Neural progenitor cell (in vitro differentiated cells): ENCODE data around the gene TRIO. TPM values are rescaled to one million over a fixed set of nuclear protein-coding genes. Genes with fewer than 3 reads are reported as not detected.
A peak's percentile ranks its signal among the peaks of the same experiment; 100 is the strongest.

Experiments
- DNase-seq: peaks from one replicate; pipeline ENCODE4 v3.0.0-alpha.2; 2016; ENCODE audit warnings: low spot score
- H2AFZ ChIP-seq: fragments of 200-600 bp; sonication (generic); replicated peaks from 2 replicates; pipeline ENCODE4 v1.6.1; 2016; ENCODE audit warnings: antibody characterized with exemption
- H3F3A ChIP-seq: fragments of 200-600 bp; sonication (generic); 2 replicates; pipeline ENCODE4 v1.6.1; 2016; ENCODE audit warnings: antibody characterized with exemption, low read depth
- H3K27ac ChIP-seq: fragments of 200-600 bp; sonication (generic); 2 replicates; pipeline ENCODE4 v1.5.1; 2016; ENCODE audit warnings: mild to moderate bottlenecking
- H3K27me3 ChIP-seq: fragments of 200-600 bp; sonication (generic); 2 replicates; pipeline ENCODE4 v1.6.1; 2016; ENCODE audit warnings: mild to moderate bottlenecking, moderate library complexity
- H3K36me3 ChIP-seq: fragments of 200-600 bp; sonication (generic); 2 replicates; pipeline ENCODE4 v1.5.1; 2016
- H3K4me1 ChIP-seq: fragments of 200-600 bp; sonication (generic); 2 replicates; pipeline ENCODE4 v1.6.1; 2016; ENCODE audit warnings: mixed run types
- H3K4me2 ChIP-seq: fragments of 200-600 bp; sonication (generic); 2 replicates; pipeline ENCODE4 v1.6.1; 2016
- H3K4me3 ChIP-seq: fragments of 200-600 bp; sonication (generic); 2 replicates; pipeline ENCODE4 v1.5.1; 2016
- H3K79me2 ChIP-seq: fragments of 200-600 bp; sonication (generic); 2 replicates; pipeline ENCODE4 v1.6.1; 2016; ENCODE audit warnings: low read depth
- H3K9ac ChIP-seq: fragments of 200-600 bp; sonication (generic); 2 replicates; pipeline ENCODE4 v1.6.1; 2016
- H3K9me3 ChIP-seq: fragments of 200-600 bp; sonication (generic); 2 replicates; pipeline ENCODE4 v1.5.1; 2016; ENCODE audit warnings: low read depth
- H4K20me1 ChIP-seq: fragments of 200-600 bp; sonication (generic); 2 replicates; pipeline ENCODE4 v1.6.1; 2016; ENCODE audit warnings: low read depth
- H3K27ac Mint-ChIP-seq: 3 replicates; pipeline ENCODE4 v1.8.0; 2021; ENCODE audit warnings: mixed read lengths
- H3K27me3 Mint-ChIP-seq: 2 replicates; pipeline ENCODE4 v1.8.0; 2022; ENCODE audit warnings: low read depth, mild to moderate bottlenecking, inconsistent platforms, moderate library complexity, mixed read lengths; ENCODE audit not compliant: insufficient read depth
- H3K36me3 Mint-ChIP-seq: 3 replicates; pipeline ENCODE4 v1.8.0; 2021; ENCODE audit warnings: mixed read lengths
- H3K4me1 Mint-ChIP-seq: 3 replicates; pipeline ENCODE4 v1.8.0; 2021; ENCODE audit warnings: mixed read lengths
- H3K4me3 Mint-ChIP-seq: 3 replicates; pipeline ENCODE4 v1.8.0; 2021; ENCODE audit warnings: mild to moderate bottlenecking, moderate library complexity, mixed read lengths
- H3K9me3 Mint-ChIP-seq: 3 replicates; pipeline ENCODE4 v1.8.0; 2020; ENCODE audit warnings: mixed read lengths
- CTCF ChIP-seq: fragments of 200-600 bp; sonication (generic); IDR thresholded peaks from 2 replicates; pipeline ENCODE4 v1.5.1; 2017; ENCODE audit warnings: antibody characterized with exemption, mild to moderate bottlenecking
- EZH2 ChIP-seq: fragments of 200-600 bp; sonication (generic); IDR thresholded peaks from 2 replicates; pipeline ENCODE4 v1.6.1; 2017; ENCODE audit warnings: antibody characterized with exemption, mild to moderate bottlenecking, moderate library complexity
- EZH2phosphoT487 ChIP-seq: fragments of 200-600 bp; sonication (generic); IDR thresholded peaks from 2 replicates; pipeline ENCODE4 v1.6.1; 2017; ENCODE audit warnings: antibody characterized with exemption
- total RNA-seq: library from RNA; depleted of rRNA; stranded (reverse); fragments of >200 nt; gene quantifications from 2 replicates; pipeline ENCODE4 v1.2.3, GENCODE V29; 2015; ENCODE audit warnings: low replicate concordance

TRIO gene
- total RNA-seq, 1 donor from 2014 or later, result 84.7 TPM

- Histone ChIP-seq H3F3A (peaks cover 2% of the 10 kb centered on the region), H3K27me3 (no peaks in the 10 kb centered on the region), H3K36me3 (no peaks in the 10 kb centered on the region), H3K9ac (peak overlapping the region; percentile 5), H4K20me1 (peaks cover 66% of the 10 kb centered on the region), H3K4me3 (no peak overlapping the region), H2AFZ (no peak overlapping the region), H3K9me3 (no peaks in the 10 kb centered on the region), H3K27ac (no peak overlapping the region), H3K79me2 (peaks cover 100% of the 10 kb centered on the region), H3K4me2 (no peak overlapping the region), H3K4me1 (peaks cover 27% of the 10 kb centered on the region)
- Mint-ChIP-seq H3K36me3 (peaks cover 21% of the 10 kb centered on the region), H3K4me1 (peaks cover 37% of the 10 kb centered on the region), H3K27ac (no peak overlapping the region), H3K4me3 (no peak overlapping the region), H3K9me3 (peaks cover 22% of the 10 kb centered on the region), H3K27me3 (peaks cover 4% of the 10 kb centered on the region)
- TF ChIP-seq EZH2 (no peak), CTCF (no peak), EZH2phosphoT487 (no peak)
- no peak for DNase-seq
These were observed 108.6 kb downstream of the TRIO start for GRCh38 chr5:14251733-14252132.

- H3K27me3 ChIP-seq, result no peaks in the 10 kb centered on the region
- H2AFZ ChIP-seq, result no peak overlapping the region
- no peak overlapping the region for H3K27ac Mint-ChIP-seq
- H3K4me3 ChIP-seq, result no peak overlapping the region
- peaks cover 33% of the 10 kb centered on the region for H3K4me1 ChIP-seq
- H3K27ac ChIP-seq, result no peak overlapping the region
- H3K4me3 Mint-ChIP-seq, result no peak overlapping the region
- no peaks in the 10 kb centered on the region for H3K9me3 ChIP-seq
- H3K9ac ChIP-seq, result no peak overlapping the region
- no peak for DNase-seq
- H3K4me1 Mint-ChIP-seq, result peaks cover 43% of the 10 kb centered on the region
- no peak for TF ChIP-seq EZH2
- no peak for TF ChIP-seq EZH2phosphoT487
- no peak for TF ChIP-seq CTCF
- peaks cover 100% of the 10 kb centered on the region for H3K79me2 ChIP-seq
- peaks cover 4% of the 10 kb centered on the region for H3K27me3 Mint-ChIP-seq
- H3F3A ChIP-seq, result peaks cover 8% of the 10 kb centered on the region
- H3K36me3 ChIP-seq, result no peaks in the 10 kb centered on the region
- H3K36me3 Mint-ChIP-seq, result peaks cover 21% of the 10 kb centered on the region
- peaks cover 65% of the 10 kb centered on the region for H4K20me1 ChIP-seq
- no peak overlapping the region for H3K4me2 ChIP-seq
- peaks cover 23% of the 10 kb centered on the region for H3K9me3 Mint-ChIP-seq
These were observed 109.7 kb downstream of the TRIO start for GRCh38 chr5:14252793-14253192.

DNA sequence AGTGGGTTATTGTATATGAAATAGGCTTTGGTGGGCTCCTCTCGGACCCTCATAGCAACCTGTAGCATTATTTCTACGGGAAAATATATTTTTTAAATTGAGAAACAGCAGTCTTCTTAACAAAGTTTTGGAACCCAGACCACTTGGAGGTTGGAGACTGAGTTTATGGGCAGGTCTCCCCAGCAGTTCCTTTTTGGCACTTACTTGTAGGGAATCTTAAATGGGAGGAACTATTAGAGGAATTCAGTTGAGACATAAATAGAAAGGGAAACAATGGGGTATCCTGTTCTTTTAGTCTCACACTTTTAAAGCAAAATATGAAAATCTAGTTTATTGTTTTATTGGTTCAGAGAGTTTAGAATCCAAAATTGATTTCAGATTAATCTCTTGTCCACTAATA is 111.5 kb downstream of the TRIO start:
- Histone ChIP-seq H3K4me2 (no peak overlapping the region), H3K27me3 (no peaks in the 10 kb centered on the region), H3K9ac (no peak overlapping the region), H3F3A (peaks cover 19% of the 10 kb centered on the region), H3K79me2 (peaks cover 100% of the 10 kb centered on the region), H4K20me1 (peaks cover 65% of the 10 kb centered on the region), H3K4me1 (peaks cover 45% of the 10 kb centered on the region), H2AFZ (no peak overlapping the region), H3K9me3 (no peaks in the 10 kb centered on the region), H3K36me3 (no peaks in the 10 kb centered on the region), H3K27ac (no peak overlapping the region), H3K4me3 (no peak overlapping the region)
- no peak for DNase-seq
- no peak overlapping the region for H3K4me3 Mint-ChIP-seq
- H3K27me3 Mint-ChIP-seq, result peaks cover 4% of the 10 kb centered on the region
- H3K36me3 Mint-ChIP-seq, result peaks cover 21% of the 10 kb centered on the region
- peaks cover 23% of the 10 kb centered on the region for H3K9me3 Mint-ChIP-seq
- peaks cover 45% of the 10 kb centered on the region for H3K4me1 Mint-ChIP-seq
- no peak for TF ChIP-seq EZH2phosphoT487
- no peak for TF ChIP-seq EZH2
- no peak for TF ChIP-seq CTCF
- no peak overlapping the region for H3K27ac Mint-ChIP-seq
